HCT116 (cell line): ENCODE measurements around the gene SERPIND1. TPM values are rescaled to one million over a fixed set of nuclear protein-coding genes. Genes with fewer than 3 reads are reported as not detected.

ENCODE experiments used
- ATAC-seq: fragments of 200-7000 bp; cut with Tn5 transposase; 2 replicates; pipeline ENCODE4 v1.9.1; 2020; ENCODE audit warnings: mild to moderate bottlenecking, moderate library complexity
- BruUV-seq: library from RNA; stranded (reverse); fragments of 400-500 nt; replicated peaks from 2 replicates; lab custom pipeline; 2021; lab: Mats Ljungman, UMichigan
- CTCF ChIA-PET: fragments of 300-600 bp; sonication (Branson Sonifier 250); formaldehyde crosslinking; loops from one replicate; lab custom pipeline; 2021; ENCODE audit warnings: antibody characterized with exemption; lab: Charles Lee
- POLR2A ChIA-PET: fragments of 300-600, 350-600 bp; sonication (Branson Sonifier 250); formaldehyde crosslinking; loops from one replicate; lab custom pipeline; 2021; ENCODE audit warnings: antibody characterized with exemption; lab: Charles Lee
- RAD21 ChIA-PET, 2 experiments: fragments of 300-600 bp; sonication (Branson Sonifier 250); formaldehyde crosslinking; loops; one replicate each; lab custom pipeline; 2023; ENCODE audit warnings: low total read pairs in 2 of 2; ENCODE audit not compliant: uncharacterized antibody in 2 of 2, unreplicated experiment in 2 of 2, low non-redundant PET in 1 of 2; lab: Charles Lee
- DNase-seq: peaks from one replicate; pipeline ENCODE4 v3.0.0-alpha.2; 2010; ENCODE audit warnings: low read depth, low spot score
- H2AFZ ChIP-seq: fragments of 200-600 bp; shearing (Covaris generic), sonication (generic); 2 replicates; pipeline ENCODE4 v1.6.1; 2017; ENCODE audit warnings: low read depth, mixed run types, mixed read lengths, antibody characterized with exemption, low read length; ENCODE audit not compliant: poor library complexity, severe bottlenecking
- H3K27ac ChIP-seq: 2 replicates; pipeline ENCODE4 v1.5.1; 2012; ENCODE audit warnings: low read depth, low read length
- H3K27me3 ChIP-seq: fragments of 200-600 bp; sonication (generic); 2 replicates; pipeline ENCODE4 v1.6.1; 2016; ENCODE audit warnings: mixed run types, low read length, mixed read lengths; ENCODE audit not compliant: insufficient read depth
- H3K36me3 ChIP-seq, 2 experiments: fragments of 200-500 bp in 1 of 2; fragments of 200-600 bp in 1 of 2; sonication (Bioruptor generic) in 1 of 2; sonication (generic) in 1 of 2; 2 replicates each; pipeline versions ENCODE4 v1.5.1 to v1.6.1; 2014 to 2016; ENCODE audit warnings: low read length in 2 of 2, inconsistent platforms in 1 of 2, mixed read lengths in 1 of 2, mixed run types in 1 of 2; ENCODE audit not compliant: insufficient read depth in 2 of 2, control insufficient read depth in 1 of 2
- H3K4me1 ChIP-seq, 2 experiments: fragments of 200-600 bp in 1 of 2; sonication (generic) in 1 of 2; 2 replicates each; pipeline versions ENCODE4 v1.5.1 to v1.6.1; 2012 to 2017; ENCODE audit warnings: low read length in 2 of 2, inconsistent platforms in 1 of 2, mild to moderate bottlenecking in 1 of 2, mixed read lengths in 1 of 2, mixed run types in 1 of 2, moderate library complexity in 1 of 2; ENCODE audit not compliant: insufficient read depth in 2 of 2, control insufficient read depth in 1 of 2
- H3K4me2 ChIP-seq: fragments of 200-600 bp; sonication (generic); 2 replicates; pipeline ENCODE4 v1.6.1; 2017; ENCODE audit warnings: mixed run types, low read length, mixed read lengths
- H3K4me3 ChIP-seq, 2 experiments: fragments of 200-600 bp in 1 of 2; sonication (generic) in 1 of 2; replicated peaks in 1 of 2; 2 replicates each; pipeline ENCODE4 v1.5.1; 2011 to 2016; ENCODE audit warnings: low read length in 2 of 2, control low read depth in 1 of 2, low read depth in 1 of 2, mild to moderate bottlenecking in 1 of 2, mixed read lengths in 1 of 2, mixed run types in 1 of 2
- H3K79me2 ChIP-seq: fragments of 200-600 bp; sonication (generic); 2 replicates; pipeline ENCODE4 v1.6.1; 2017; ENCODE audit warnings: mild to moderate bottlenecking, mixed run types, low read length, moderate library complexity, mixed read lengths; ENCODE audit not compliant: insufficient read depth
- H3K9ac ChIP-seq: fragments of 200-600 bp; sonication (generic); 2 replicates; pipeline ENCODE4 v1.6.1; 2016; ENCODE audit warnings: low read length, mixed read lengths
- H3K9me2 ChIP-seq: fragments of 200-600 bp; sonication (generic), shearing (Covaris generic); 2 replicates; pipeline ENCODE4 v1.6.1; 2017; ENCODE audit warnings: mixed run types, mild to moderate bottlenecking, moderate library complexity; ENCODE audit not compliant: insufficient read depth
- H3K9me3 ChIP-seq, 2 experiments: fragments of 200-500 bp in 1 of 2; fragments of 200-600 bp in 1 of 2; sonication (Bioruptor generic) in 1 of 2; sonication (generic) in 1 of 2; 2 replicates each; pipeline ENCODE4 v1.6.1; 2014 to 2017; ENCODE audit warnings: low read length in 2 of 2, mixed read lengths in 2 of 2, inconsistent platforms in 1 of 2, low read depth in 1 of 2, mild to moderate bottlenecking in 1 of 2, mixed run types in 1 of 2, moderate library complexity in 1 of 2; ENCODE audit not compliant: control insufficient read depth in 1 of 2, insufficient read depth in 1 of 2
- H4K20me1 ChIP-seq: fragments of 200-600 bp; sonication (generic), shearing (Covaris generic); 2 replicates; pipeline ENCODE4 v1.6.1; 2017; ENCODE audit warnings: mixed run types, mild to moderate bottlenecking, moderate library complexity; ENCODE audit not compliant: insufficient read depth
- ATF3 ChIP-seq: IDR thresholded peaks from 2 replicates; pipeline ENCODE4 v1.6.1; 2012
- CEBPB ChIP-seq: IDR thresholded peaks from 2 replicates; pipeline ENCODE4 v1.6.1; 2012; ENCODE audit warnings: low read depth
- FOSL1 ChIP-seq: IDR thresholded peaks from 2 replicates; pipeline ENCODE4 v1.6.1; 2012; ENCODE audit warnings: low read depth
- JUND ChIP-seq: IDR thresholded peaks from 2 replicates; pipeline ENCODE4 v1.6.1; 2012
- SIN3A ChIP-seq: IDR thresholded peaks from 2 replicates; pipeline ENCODE4 v1.6.1; 2012; ENCODE audit warnings: low read depth
- SP1 ChIP-seq: IDR thresholded peaks from 2 replicates; pipeline ENCODE4 v1.6.1; 2012; ENCODE audit warnings: low read depth
- YY1 ChIP-seq: IDR thresholded peaks from 2 replicates; pipeline ENCODE4 v1.6.1; 2011; ENCODE audit warnings: low read length, low read depth, moderate library complexity, mild to moderate bottlenecking; ENCODE audit not compliant: insufficient replicate concordance; ENCODE audit errors: extremely low read depth
- ZBTB33 ChIP-seq: IDR thresholded peaks from 2 replicates; pipeline ENCODE4 v1.6.1; 2011; ENCODE audit warnings: mild to moderate bottlenecking, low read length, moderate library complexity; ENCODE audit not compliant: insufficient replicate concordance; ENCODE audit errors: extremely low read depth
- intact Hi-C: fragments of 100-400 bp; cut with micrococcal nuclease; formaldehyde crosslinking; loops from 2 replicates; pipeline ENCODE4 v1.10.0; 2022
- total RNA-seq: library from RNA; stranded (reverse); gene quantifications from one replicate; pipeline ENCODE4 v1.2.1, GENCODE V29; 2021; ENCODE audit not compliant: unreplicated experiment

Gene SERPIND1
- total RNA-seq, 1 experiment from 2014 or later: 0.25 TPM

GRCh38 chr22:20742764-20743163 lies 31.1 kb upstream of the SERPIND1 start:
- H2AFZ ChIP-seq: no peak overlapping the region
- H3K4me3 ChIP-seq: no peak overlapping the region
- TF ChIP-seq JUND: no peak
- TF ChIP-seq SP1: no peak
- no peak for TF ChIP-seq YY1
- TF ChIP-seq ATF3: no peak
- TF ChIP-seq CEBPB: no peak
- no peak for TF ChIP-seq ZBTB33
- TF ChIP-seq SIN3A: no peak
- TF ChIP-seq, all 23 proteins: peak for 0
- Histone ChIP-seq H3K27me3 (no peaks in the 10 kb centered on the region), H3K9me3 (peaks cover 0 to 7% of the 10 kb centered on the region in 2 experiments; a peak in 2 of 4 replicates), H4K20me1 (no peaks in the 10 kb centered on the region), H3K27ac (no peak overlapping the region), H3K4me1 (no peaks in the 10 kb centered on the region), H3K79me2 (no peaks in the 10 kb centered on the region), H3K9ac (no peak overlapping the region), H3K36me3 (peaks cover 6% of the 10 kb centered on the region in 2 experiments; a peak in 2 of 4 replicates), H3K4me2 (no peak overlapping the region), H3K9me2 (no peaks in the 10 kb centered on the region)
- ATAC-seq: no peak
- CTCF ChIA-PET: interaction anchor here (0.9 to 1.3 kb wide), 2 partner anchors 13 to 42 kb away, joined by 3 to 4 read pairs; no protein-coding TSS in a partner anchor
- intact Hi-C loops: no loop called here
- RAD21 ChIA-PET: no interaction called here
- POLR2A ChIA-PET: no interaction called here
- no TSS peak for BruUV-seq
- DNase-seq: no peak

- no peak overlapping the region for H3K27ac ChIP-seq
- no peaks in the 10 kb centered on the region for H3K27me3 ChIP-seq
- H2AFZ ChIP-seq: no peak overlapping the region
- H3K4me3 ChIP-seq: no peak overlapping the region
- no peak overlapping the region for H3K9ac ChIP-seq
- peaks cover 0 to 6% of the 10 kb centered on the region in 2 experiments; a peak in 2 of 4 replicates for H3K9me3 ChIP-seq
- H3K36me3 ChIP-seq: peaks cover 6% of the 10 kb centered on the region in 2 experiments; a peak in 2 of 4 replicates
- no peaks in the 10 kb centered on the region for H3K79me2 ChIP-seq
- no peaks in the 10 kb centered on the region for H3K4me1 ChIP-seq
- CTCF ChIA-PET: no interaction called here
- POLR2A ChIA-PET: no interaction called here
- DNase-seq (no peak), ATAC-seq (no peak)
- TF ChIP-seq SP1: no peak
- TF ChIP-seq ATF3: no peak
- no peak for TF ChIP-seq CEBPB
- no peak for TF ChIP-seq FOSL1
- H3K4me2 ChIP-seq: no peak overlapping the region
- no peaks in the 10 kb centered on the region for H3K9me2 ChIP-seq
- no TSS peak for BruUV-seq
- intact Hi-C loops: no loop called here
- no peaks in the 10 kb centered on the region for H4K20me1 ChIP-seq
- RAD21 ChIA-PET: no interaction called here
Observed at GRCh38 chr22:20744456-20744855, 29.5 kb upstream of the SERPIND1 start.
